GM19328 (cell line): ENCODE measurements around the gene RAB27A.
"Not testable (repeated sequence)": the region's sequence is repeated elsewhere in the genome, so short reads cannot be mapped to it uniquely, and the experiment has no call there.

Experiments
- ATAC-seq: cut with Tn5 transposase; IDR thresholded peaks from one replicate; pipeline ENCODE4 v1.9.1; 2021; ENCODE audit warnings: mild to moderate bottlenecking, moderate library complexity; ENCODE audit not compliant: unreplicated experiment

RAB27A gene

GRCh38 chr15:55252201-55252600 is 37.4 kb downstream of the RAB27A start:
- ATAC-seq, result not testable (repeated sequence)

- no peak for ATAC-seq
These were observed 38.7 kb downstream of the RAB27A start for GRCh38 chr15:55250941-55251340.

- no peak for ATAC-seq
These were observed 39.2 kb downstream of the RAB27A start for GRCh38 chr15:55250392-55250791.

DNA sequence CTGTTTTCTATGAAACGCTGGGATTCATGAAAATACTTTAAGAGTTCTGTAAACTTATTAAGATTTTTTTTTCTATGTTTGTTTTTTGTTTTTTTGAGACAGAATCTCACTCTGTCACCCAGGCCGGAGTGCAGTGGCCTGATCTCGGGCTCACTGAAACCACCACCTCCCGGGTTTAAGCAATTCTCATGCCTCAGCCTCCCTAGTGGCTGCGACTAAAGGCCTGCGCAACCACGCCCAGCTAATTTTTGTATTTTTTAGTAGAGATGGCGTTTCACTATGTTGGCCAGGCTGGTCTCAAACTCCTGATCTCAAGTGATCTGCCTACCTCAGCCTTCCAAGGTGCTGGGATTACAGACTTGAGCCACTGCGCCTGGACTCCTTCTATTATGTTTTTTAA is 39.7 kb downstream of the RAB27A start:
- ATAC-seq, result not testable (repeated sequence)

- ATAC-seq, result no peak
These were observed 40.7 kb downstream of the RAB27A start for GRCh38 chr15:55248895-55249294.

DNA sequence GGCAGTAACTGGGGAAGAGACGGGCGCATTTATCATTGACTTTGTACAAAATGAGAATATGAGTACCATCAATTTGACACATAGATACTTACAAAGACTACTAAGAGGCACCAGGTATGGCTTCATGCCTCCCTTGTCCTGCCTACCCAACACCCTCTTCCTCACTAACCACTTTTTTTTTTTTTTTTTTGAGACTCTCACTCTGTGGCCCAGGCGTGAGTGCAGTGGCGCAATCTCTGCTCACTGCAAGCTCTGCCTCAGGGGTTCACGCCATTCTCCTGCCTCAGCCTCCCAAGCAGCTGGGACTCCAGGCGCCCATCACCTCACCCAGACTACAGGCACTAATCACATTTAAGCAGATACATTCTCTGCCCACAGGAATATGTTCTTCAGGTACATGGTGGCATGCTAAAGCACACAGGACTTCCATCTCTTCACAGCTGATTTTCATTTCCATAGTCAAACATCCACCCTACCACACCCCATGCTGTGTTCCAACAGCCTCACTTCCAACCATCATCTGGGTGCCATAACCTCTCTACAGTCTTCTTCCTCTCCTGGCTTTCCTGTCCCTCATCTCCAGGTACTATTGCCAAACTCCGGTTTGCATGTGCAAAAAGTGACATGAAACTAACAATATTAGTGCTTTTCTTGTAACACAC is 41.7 kb downstream of the RAB27A start:
- ATAC-seq, result no peak

DNA sequence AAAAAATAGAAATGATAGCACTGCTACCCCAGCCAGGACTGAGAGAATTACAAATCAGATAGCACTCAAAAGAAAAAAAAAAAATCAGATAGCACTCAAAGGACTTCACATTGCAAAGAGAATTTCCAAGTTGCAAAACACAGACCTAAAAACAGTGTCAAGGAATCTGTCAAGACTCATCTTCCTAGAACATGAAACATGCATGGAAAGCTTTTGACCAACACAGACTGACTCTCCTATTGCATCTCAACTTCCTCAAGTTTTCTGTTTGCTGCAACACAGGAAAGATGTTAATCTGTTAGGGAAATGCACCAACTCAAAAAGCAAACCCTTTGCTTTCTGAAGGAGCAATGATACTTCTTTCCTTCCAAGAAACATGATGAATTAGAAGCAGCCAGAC is 42.3 kb downstream of the RAB27A start:
- no peak for ATAC-seq

- ATAC-seq, result no peak
These were observed 43.0 kb downstream of the RAB27A start for GRCh38 chr15:55246567-55246966.

GRCh38 chr15:55245059-55245458 is 44.6 kb downstream of the RAB27A start:
- ATAC-seq, result no peak

DNA sequence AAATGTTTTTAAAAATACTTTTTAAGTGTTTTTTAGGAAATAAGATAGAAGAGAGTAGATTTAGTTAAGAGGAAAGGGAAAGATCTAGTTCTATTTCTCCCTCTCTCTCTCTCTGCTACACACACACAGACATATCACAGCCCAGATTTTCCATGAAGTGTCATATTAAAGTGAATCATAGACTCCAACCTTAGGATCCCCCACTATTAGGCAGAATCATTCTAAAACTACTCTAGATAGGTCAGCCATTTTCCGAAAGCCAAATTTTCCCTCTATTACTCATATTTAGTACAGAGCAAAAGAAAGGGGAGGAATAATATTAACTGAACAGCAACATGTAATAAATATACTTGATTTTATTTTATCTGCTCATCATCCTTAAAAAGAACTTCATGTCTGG is 47.7 kb downstream of the RAB27A start:
- no peak for ATAC-seq

DNA sequence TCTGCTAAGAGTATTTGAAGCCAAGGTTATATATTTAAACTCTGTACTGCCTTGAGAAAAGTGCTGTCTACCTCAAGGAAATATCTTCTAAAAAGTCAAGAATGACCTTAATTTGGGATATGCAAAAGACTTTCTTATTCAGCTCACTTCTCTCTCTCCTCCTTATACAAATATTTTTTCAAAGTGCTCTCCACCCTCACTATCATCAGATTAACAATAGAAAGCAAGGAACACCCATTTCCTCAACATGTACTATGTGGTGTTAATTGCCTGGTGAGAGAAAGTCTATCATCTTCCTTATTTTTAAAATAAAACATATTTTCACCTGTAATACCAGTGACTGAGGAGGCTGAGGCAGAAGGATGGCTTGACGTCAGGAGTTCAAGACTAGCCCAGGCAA is 48.4 kb downstream of the RAB27A start:
- ATAC-seq, result no peak

GRCh38 chr15:55240125-55240760 is 49.4 kb downstream of the RAB27A start:
- no peak for ATAC-seq

GRCh38 chr15:55239440-55240124 is 50.0 kb downstream of the RAB27A start:
- ATAC-seq, result no peak

DNA sequence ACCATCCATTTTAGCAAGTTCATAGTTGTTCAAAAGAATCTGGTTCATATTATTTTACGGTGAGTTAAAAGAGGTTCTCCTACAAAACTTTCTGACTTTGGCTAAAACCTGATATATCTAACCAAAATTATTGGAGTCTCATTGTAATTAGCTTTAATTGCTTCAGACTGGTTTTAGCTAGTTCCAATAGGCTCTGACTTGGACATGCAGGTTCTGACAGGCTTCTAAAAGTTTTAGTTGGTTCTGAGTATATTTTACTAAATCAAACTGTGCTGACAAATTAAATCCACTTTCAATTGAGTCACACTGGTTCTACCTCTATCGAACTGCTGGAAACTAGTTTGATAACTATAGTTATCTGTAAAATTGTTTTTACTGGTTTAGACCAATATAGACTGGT is 50.7 kb downstream of the RAB27A start:
- ATAC-seq, result no peak

GRCh38 chr15:55237219-55238130 is 52.1 kb downstream of the RAB27A start:
- ATAC-seq, result no peak

- no peak for ATAC-seq
These were observed 54.0 kb downstream of the RAB27A start for GRCh38 chr15:55235546-55236036.

DNA sequence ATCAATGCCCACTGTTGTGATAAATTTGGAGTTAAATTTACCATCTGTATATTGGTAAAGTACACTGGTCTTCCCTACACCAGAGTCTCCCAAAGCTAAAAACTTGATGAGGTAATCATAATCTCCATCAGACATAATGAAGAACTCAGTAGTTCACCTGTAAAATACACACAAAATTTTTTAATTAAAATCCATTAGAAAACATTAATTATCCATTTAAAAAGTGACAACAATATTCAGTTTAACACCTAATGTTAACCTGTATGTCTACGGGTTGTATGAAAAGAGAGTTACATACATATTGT is 54.9 kb downstream of the RAB27A start:
- ATAC-seq, result no peak

GRCh38 chr15:55234104-55234799 is 55.4 kb downstream of the RAB27A start:
- ATAC-seq, result no peak

DNA sequence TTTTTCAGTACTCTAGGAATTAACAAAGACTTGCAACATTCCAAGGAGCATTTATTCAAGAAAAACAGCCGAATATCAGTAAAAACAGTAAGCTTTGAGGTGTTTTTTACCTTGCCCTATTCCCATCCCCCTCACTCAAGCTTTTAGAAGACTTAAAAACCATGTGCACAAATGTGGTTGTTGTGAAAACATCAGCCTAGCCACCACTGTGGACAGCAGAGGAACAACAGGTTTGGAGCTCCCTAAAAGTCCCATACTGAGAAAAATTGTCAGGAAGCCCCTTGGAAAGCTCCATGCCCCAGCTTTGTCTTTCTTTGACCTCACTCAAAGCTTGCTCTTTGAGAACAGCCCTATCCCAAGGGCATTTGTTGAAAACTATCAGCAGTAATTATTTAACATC is 58.2 kb downstream of the RAB27A start:
- ATAC-seq, result no peak

GRCh38 chr15:55230953-55231352 is 58.7 kb downstream of the RAB27A start:
- ATAC-seq, result no peak
